ELR (cell line): Measurements from ENCODE around the gene MARS1.

ENCODE experiments used
- DNase-seq: peaks from one replicate; pipeline ENCODE4 v3.0.0-alpha.2; 2015; ENCODE audit warnings: low read depth

The MARS1 gene

DNA sequence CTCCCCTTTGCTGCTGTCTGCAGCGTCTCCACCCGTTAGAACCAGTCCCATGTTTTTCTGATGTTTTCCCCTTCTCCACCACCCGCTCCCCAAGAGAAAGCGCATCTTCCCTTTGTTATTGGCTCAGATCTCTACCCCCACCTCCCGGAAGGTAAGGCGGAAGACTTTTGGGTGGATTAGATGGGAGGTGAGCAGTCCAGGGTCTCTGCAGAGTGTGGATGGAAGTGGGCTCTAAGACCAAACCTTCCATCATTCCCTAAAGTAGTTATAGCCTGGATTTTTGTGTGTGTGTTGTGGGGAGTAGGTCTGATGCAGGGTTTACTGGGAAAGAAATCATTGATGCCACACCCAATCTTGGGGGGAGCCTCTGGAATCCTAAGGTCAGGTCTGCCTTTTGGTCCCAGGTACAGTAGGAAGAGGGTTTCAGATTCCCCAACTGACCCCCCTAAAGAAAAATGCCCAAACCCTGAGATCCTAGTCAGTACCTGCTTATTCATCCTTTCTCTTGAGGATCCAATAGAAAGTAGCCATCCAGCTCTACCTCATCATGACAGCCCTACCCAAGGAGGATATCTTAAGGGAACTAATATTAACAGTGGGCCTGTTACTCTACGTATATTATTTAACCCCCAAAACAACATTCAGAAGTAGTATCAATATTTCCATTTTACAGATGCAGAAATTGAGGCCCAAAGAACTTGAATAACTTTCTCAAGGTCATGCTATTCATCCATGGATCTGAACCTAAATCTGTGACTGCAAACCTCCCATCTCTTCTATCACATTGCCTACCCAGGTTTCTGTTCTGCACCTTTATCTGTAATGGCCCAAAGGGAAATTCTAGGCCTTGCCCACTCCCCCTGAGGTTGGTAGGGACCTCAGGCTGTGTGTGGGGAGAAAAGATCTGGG is 63.0 kb downstream of the MARS1 start:
- DNase-seq = no peak

DNA sequence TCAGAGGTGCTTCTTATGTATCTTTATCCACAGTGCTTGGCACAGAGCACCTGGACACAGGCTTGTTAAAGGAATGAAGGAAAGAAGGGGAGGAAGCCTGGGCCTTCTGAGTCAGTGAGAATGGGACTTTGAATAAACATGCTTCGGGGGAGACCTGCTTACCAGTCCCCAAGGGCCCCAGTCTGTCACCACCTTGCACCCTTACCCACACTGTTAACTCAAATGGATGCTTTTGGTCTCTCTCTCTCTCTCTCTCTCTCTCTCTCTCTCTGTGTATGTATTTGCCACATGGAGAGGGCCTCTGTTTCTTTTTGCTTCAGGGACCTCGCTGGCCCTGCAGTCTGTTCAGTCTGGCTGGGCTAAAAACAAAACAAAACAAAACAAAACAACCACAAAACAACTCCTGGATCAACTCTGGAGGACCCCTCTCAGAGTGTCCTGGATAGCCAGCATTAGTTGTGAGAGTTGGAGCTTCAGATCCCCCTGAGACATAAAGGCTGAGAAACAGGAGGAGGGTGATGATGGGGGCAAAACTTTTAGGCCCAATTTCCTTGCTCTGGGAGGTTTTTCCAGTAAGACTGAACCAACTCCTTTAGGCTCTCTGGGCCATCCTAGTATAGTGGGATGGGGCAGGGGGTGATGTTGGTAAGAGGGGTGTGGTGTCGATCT is 63.9 kb downstream of the MARS1 start:
- no peak for DNase-seq

DNA sequence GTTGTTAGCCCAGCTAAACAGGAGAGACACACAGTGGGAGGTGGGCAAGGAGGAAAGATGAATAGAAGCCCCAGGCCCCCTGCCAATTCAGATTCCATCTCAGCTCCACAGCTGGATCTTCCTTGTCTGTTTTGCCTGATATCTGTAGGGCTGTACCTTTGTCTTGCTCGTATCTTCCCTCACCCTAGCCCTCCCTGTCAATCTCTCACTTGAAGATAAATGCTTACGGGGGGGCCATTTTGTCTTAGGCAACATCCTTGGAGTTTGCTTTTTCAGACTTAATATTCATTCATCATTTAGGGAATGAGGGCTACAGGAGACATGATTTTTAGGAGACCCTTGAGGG is 64.4 kb downstream of the MARS1 start:
- DNase-seq = no peak

GRCh38 chr12:57552835-57553313 is 65.0 kb downstream of the MARS1 start:
- peak; percentile 37 for DNase-seq

DNA sequence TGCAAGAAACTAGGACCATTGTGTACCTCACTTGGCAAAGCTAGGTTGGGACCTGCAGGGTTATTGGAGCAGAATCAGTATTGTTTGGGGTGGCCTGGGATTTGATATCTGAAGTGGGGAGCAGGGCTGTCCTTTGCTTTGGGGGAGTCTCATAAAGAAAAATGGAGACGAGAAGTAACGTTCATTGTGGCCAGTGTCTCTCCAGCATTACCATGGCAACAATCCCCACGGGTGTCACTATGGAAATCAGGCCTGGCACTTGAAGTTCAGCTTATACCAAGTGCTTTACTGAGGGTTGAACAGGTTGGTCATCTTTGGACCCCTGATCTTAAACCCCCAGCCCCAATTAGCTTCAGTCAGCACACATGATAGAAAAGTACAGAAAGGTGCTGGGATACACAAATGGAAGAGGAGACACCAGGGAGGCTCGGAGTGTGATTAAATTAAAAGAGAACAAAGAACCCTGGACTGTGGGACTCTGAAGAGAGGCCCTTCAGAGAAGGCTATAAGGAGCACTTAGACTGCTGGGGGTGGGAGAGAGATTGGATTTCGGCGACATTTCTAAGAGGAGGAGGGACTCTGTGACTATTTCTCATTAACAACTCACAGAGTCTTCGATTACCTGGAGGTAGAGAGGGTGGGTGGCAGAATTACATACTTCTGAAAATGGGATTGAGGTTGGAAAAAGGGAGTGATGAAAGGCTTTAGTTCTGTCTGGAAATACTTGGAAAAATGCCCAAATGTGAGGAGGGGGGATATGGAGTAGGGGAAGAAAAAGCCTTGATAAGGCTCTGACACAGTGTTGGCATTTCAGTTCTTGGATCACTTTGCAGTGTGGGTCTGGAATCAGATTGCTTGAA is 65.7 kb downstream of the MARS1 start:
- no peak for DNase-seq

DNA sequence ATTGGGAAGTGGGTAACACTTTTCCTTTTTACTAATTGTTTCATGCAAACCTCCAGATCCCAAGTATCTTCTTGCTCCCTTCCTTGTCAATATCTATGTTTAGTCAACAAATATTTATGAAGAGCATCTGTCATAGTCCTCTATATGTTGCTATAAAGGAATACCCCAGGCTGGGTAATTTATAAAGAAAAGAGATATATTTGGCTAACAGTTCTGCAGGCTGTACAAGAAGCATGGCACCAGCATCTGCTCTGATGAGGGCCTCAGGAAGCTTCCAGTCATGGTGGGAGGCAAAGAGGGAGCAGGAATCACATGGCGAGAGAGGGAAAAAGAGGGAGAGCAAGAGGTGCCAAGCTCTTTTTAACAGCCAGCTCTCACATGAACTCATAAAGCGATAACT is 66.6 kb downstream of the MARS1 start:
- DNase-seq = no peak

DNA sequence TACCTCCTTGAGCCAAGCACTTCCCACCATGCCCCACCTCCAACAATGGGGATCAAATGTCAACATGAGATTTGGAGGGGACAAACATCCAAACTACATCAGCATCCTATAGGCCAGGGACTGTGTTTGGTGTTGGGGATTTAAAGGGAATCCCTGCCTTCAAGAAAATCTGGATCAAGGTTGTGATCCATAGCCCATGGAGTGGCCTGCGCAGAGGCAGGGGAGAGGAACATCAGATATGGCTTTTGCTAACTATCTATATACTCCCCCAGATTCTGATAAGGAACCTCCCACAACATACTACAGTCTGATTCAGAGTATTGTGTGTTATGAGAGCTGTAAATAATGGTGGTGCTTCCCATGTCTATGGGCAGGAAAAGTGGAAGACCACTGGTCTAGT is 67.0 kb downstream of the MARS1 start:
- no peak for DNase-seq

- no peak for DNase-seq
Observed at GRCh38 chr12:57558864-57559263, 71.0 kb downstream of the MARS1 start.

DNA sequence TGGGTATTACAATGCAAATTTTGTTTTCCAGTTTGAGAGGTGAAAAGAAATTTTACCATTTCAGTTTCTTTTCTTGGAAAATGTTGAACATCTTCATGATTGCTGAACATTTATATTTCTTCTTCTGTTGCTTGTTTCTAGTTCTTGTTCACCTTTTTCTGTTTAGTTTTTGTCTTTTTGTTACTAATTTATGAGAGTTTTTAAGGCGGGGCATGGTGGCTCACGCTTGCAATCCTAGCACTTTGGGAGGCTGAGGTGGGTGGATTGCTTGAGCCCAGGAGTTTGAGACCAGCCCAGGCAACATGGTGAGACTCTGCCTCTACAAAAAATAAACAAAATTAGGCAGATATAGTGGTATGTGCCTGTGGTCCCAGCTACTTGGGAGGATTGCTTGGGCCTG is 72.6 kb downstream of the MARS1 start:
- DNase-seq = no peak

- peak; percentile 46 for DNase-seq
Observed at GRCh38 chr12:57561117-57561516, 73.2 kb downstream of the MARS1 start.

- DNase-seq = no peak
Observed at GRCh38 chr12:57563358-57563757, 75.5 kb downstream of the MARS1 start.

DNA sequence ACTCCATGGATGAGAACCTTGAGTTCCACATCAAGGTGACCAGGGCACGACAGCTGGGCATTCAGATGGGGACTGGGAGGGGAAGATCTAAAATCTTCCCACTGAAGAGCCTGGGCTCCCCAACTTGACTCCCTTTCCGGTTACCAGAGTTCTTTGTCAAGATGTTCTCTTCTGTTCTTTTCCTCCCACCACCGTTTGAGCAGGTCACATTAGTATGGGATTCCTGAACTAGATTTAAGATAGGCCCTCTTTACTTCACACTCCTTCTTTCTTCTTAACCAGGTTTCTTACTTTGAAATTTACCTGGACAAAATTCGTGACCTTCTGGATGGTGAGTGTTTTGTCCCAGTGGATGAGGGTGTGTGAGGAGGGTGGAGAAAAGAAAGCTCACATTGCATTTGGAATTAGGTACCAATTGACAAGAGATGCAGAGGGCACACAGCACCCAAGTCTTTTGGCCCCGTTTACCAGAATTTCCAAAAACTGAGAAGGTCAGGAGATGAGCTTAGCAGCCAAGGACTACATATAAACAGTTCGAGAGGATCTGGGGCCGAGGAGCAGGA is 76.4 kb downstream of the MARS1 start:
- DNase-seq = no peak
